Stomach (tissue), 4 donors: Measurements from ENCODE around the gene PACS2.

ENCODE experiments used
- CTCF ChIP-seq, 7 experiments: fragments of 450-650 bp in 4 of 7; fragments of 200-600 bp in 3 of 7; sonication (generic) in 3 of 7; IDR thresholded peaks; one replicate each; pipeline ENCODE4 v1.5.1; 2016 to 2019; ENCODE audit warnings: antibody characterized with exemption in 7 of 7, control low read depth in 2 of 7, mild to moderate bottlenecking in 1 of 7
- POLR2A ChIP-seq, 4 donors: fragments of 450-650 bp; IDR thresholded peaks; one replicate each; pipeline ENCODE4 v1.6.1; 2016; ENCODE audit warnings: antibody characterized with exemption in 4 of 4, control low read depth in 2 of 4, mild to moderate bottlenecking in 1 of 4, moderate library complexity in 1 of 4

- TF ChIP-seq CTCF (IDR thresholded peaks at IDR 0.05) (no peak), POLR2A (IDR thresholded peaks at IDR 0.05) (no peak)
Measured at GRCh38 chr14:105445290-105445689, 130.7 kb downstream of the PACS2 start.
